ENCODE measurements around the gene FAM20A. TPM values are rescaled to one million over a fixed set of nuclear protein-coding genes. Genes with fewer than 3 reads are reported as not detected.

FAM20A gene
- total and polyA plus RNA-seq, 2 of the 8 experiments (the other 6 are each of a cell fraction or from before 2014, with no cell fraction given), result 3.6 to 11.9 TPM

DNA sequence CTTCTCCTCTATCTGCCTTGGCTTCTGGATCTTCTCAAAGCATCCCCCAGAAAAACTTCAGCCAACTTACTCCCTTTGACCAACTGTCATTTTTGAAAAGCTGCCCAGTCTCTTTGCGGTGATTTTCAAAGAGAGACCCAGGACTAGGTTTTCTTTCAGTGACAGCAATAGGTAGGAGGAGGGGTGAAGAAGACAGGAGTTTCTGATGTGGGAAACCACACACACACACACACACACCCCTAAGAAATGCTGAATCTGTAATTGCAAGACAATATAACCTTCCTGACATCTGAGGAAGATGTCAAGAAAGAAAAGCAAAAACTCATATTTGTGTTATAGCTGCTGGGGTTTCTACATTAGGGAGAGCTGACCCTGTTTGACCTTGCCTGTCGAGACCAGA is 5.2 kb downstream of the FAM20A start:
- no peak overlapping the region for H2BK12ac ChIP-seq (ENCODE audit: low read depth, low read length)
- no peak overlapping the region for H3K4me3 ChIP-seq (ENCODE audit: extremely low read depth in 1 of 4, insufficient read depth in 2 of 4, low read depth in 3 of 4, low read length in 4 of 4)
- H3K9me3 ChIP-seq (ENCODE audit: insufficient read depth in 2 of 2, low read depth in 1 of 2, low read length in 1 of 2), result no peaks in the 10 kb centered on the region
- DNase-seq (ENCODE audit: low read depth in 1 of 2, low spot score in 2 of 2), result no peak
- H2BK120ac ChIP-seq (replicated peaks; ENCODE audit: low read depth, low read length), result no peak overlapping the region
- H3K18ac ChIP-seq (ENCODE audit: extremely low read depth, low read length), result no peak overlapping the region
- H3K27ac ChIP-seq (ENCODE audit: low read depth, low read length), result no peak overlapping the region
- no peak overlapping the region for H4K5ac ChIP-seq (ENCODE audit: insufficient read length, low read depth, low read length)
- no peak overlapping the region for H3K56ac ChIP-seq (replicated peaks; ENCODE audit: insufficient read length, low read depth, low read length)
- peaks cover 9% of the 10 kb centered on the region for H3K23me2 ChIP-seq (ENCODE audit: low read depth, low read length)
- H3K4me2 ChIP-seq (ENCODE audit: insufficient read depth in 1 of 2, low read depth in 2 of 2, low read length in 2 of 2), result no peak overlapping the region
- no peak overlapping the region for H3K23ac ChIP-seq (ENCODE audit: insufficient read length)
- H2BK5ac ChIP-seq (ENCODE audit: low read depth, low read length), result no peak overlapping the region
- WGBS, 2 experiments (ENCODE audit: extremely low coverage in 1 of 2, insufficient coverage in 1 of 2, insufficient read length in 1 of 2, insufficient replicate concordance in 2 of 2, low coverage in 1 of 2, low lambda C conversion rate in 2 of 2, missing lambda C conversion rate in 1 of 2), result 92% methylated on average over 2 of the region's 2 CpGs; no CpG with 5 or more reads in 1 of the 2 experiments
- peaks cover 0 to 13% (median 5%) of the 10 kb centered on the region in 4 experiments; a peak in 4 of 7 replicates for H3K4me1 ChIP-seq (replicated peaks in 1 of 4; ENCODE audit: control insufficient read depth in 3 of 4, insufficient read depth in 4 of 4, low read length in 3 of 4)
- H3K14ac ChIP-seq (ENCODE audit: insufficient read length), result no peak overlapping the region
- H2AK5ac ChIP-seq (ENCODE audit: low read depth, low read length), result no peak overlapping the region
- H3K27me3 ChIP-seq (replicated peaks in 1 of 4; ENCODE audit: control insufficient read depth in 3 of 4, extremely low read depth in 1 of 4, insufficient read depth in 3 of 4, low read length in 3 of 4), result peaks cover 0 to 11% (median 6%) of the 10 kb centered on the region in 4 experiments; a peak in 5 of 7 replicates
- ChIA-PET POLR2A (ENCODE audit: partially characterized antibody) (interaction anchor here (1.5 kb wide), 1 partner anchor 9 kb away, joined by 4 read pairs; no protein-coding TSS in a partner anchor), CTCF (ENCODE audit: partially characterized antibody) (interaction anchor here (0.6 to 1.4 kb wide), 7 partner anchors 12 to 168 kb away, joined by 3 to 5 read pairs (median 3); no protein-coding TSS in a partner anchor)
- no peak overlapping the region for H4K91ac ChIP-seq (replicated peaks; ENCODE audit: insufficient read length, low read length)
- no peaks in the 10 kb centered on the region for H3K79me1 ChIP-seq (ENCODE audit: low read depth, low read length)
- FAIRE-seq, result no peak
- no peak overlapping the region for H3K4ac ChIP-seq (replicated peaks; ENCODE audit: insufficient read length, low read depth, low read length)
- no peak overlapping the region for H2AFZ ChIP-seq (ENCODE audit: low read length)
- H2BK15ac ChIP-seq (ENCODE audit: low read length), result no peak overlapping the region
- peaks cover 0 to 5% of the 10 kb centered on the region in 2 experiments; a peak in 2 of 4 replicates for H3K79me2 ChIP-seq (ENCODE audit: control insufficient read depth in 1 of 2, insufficient read depth in 2 of 2, low read length in 2 of 2)
- H3K9ac ChIP-seq (replicated peaks in 1 of 4; ENCODE audit: extremely low read depth in 1 of 4, low read depth in 3 of 4, low read length in 3 of 4), result no peak overlapping the region
- H2BK20ac ChIP-seq (ENCODE audit: low read length), result no peak overlapping the region
- H4K8ac ChIP-seq (ENCODE audit: extremely low read depth, insufficient read depth, low read length), result no peak overlapping the region
- H4K20me1 ChIP-seq (replicated peaks in 1 of 2; ENCODE audit: control insufficient read depth in 1 of 2, insufficient read depth in 2 of 2, low read length in 2 of 2), result no peaks in the 10 kb centered on the region
- peaks cover 0 to 19% (median 0%) of the 10 kb centered on the region in 4 experiments; a peak in 2 of 8 replicates for H3K36me3 ChIP-seq (ENCODE audit: control insufficient read depth in 2 of 4, insufficient read depth in 4 of 4, low read length in 3 of 4)
- no peak for TF ChIP-seq GTF2F1 (IDR thresholded peaks at IDR 0.05; ENCODE audit: borderline replicate concordance, low read depth, low read length)
- no peak for TF ChIP-seq YY1 (IDR thresholded peaks at IDR 0.05; ENCODE audit: low read depth, low read length)
- TF ChIP-seq, protein P1, sequence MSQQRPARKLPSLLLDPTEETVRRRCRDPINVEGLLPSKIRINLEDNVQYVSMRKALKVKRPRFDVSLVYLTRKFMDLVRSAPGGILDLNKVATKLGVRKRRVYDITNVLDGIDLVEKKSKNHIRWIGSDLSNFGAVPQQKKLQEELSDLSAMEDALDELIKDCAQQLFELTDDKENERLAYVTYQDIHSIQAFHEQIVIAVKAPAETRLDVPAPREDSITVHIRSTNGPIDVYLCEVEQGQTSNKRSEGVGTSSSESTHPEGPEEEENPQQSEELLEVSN (IDR thresholded peaks at IDR 0.05), result no peak
- TF ChIP-seq FOSL1 (IDR thresholded peaks at IDR 0.05; ENCODE audit: insufficient read depth, low read depth, low read length), result no peak
- no peak for TF ChIP-seq KDM1A (IDR thresholded peaks at IDR 0.05; ENCODE audit: borderline replicate concordance, low read length)
- TF ChIP-seq RAD21 (IDR thresholded peaks at IDR 0.05 in 1 of 2, conservative IDR thresholded peaks at IDR 0.05 in 1 of 2; ENCODE audit: low read depth in 2 of 2, low read length in 2 of 2), result no peak
